ENCODE data around the gene CD80.

CD80 gene, protein sequence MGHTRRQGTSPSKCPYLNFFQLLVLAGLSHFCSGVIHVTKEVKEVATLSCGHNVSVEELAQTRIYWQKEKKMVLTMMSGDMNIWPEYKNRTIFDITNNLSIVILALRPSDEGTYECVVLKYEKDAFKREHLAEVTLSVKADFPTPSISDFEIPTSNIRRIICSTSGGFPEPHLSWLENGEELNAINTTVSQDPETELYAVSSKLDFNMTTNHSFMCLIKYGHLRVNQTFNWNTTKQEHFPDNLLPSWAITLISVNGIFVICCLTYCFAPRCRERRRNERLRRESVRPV

DNA sequence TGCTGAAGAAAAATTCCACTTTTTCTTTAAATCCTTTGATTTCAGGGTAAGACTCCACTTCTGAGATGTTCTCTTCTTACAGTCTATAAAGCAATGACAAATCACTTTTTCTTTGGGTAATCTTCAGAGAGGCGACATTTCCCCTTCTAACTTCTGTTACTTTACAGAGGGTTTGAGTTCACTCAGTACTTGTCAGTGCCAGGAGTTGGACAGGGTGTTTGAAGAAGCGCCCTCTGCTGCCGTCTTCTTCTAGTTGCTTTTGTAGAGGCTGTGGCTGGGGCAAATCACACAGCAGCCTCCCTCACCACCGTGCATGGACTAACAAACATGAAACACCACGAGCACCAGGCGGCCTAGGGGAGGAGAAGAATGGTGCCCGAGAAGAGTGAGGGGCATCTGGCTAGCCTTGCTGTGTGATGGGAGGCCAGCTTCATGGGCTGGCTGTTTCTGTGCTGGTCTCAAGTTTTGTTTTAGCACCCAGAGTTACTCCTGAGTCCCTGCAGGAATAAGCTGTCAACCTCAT is at the start of gene CD80:
Gene CD80, minus strand, starts transcription at position 174 of the 523 bp plus-strand sequence. CDS start 1,886 bp downstream, outside the sequence.
- H3K4me1 ChIP-seq (ENCODE audit: control insufficient read depth in 2 of 2, insufficient read depth in 2 of 2, low read length in 2 of 2): no peaks in the 10 kb centered on the region
- no peaks in the 10 kb centered on the region for H3K36me3 ChIP-seq (ENCODE audit: control insufficient read depth in 2 of 2, insufficient read depth in 2 of 2, low read length in 2 of 2)
- peak within 1 kb of the TSS in 1 of 2 donors; percentile 2 for H3K9ac ChIP-seq (ENCODE audit: low read depth in 1 of 2, low read length in 2 of 2)
- H3K27me3 ChIP-seq (ENCODE audit: control insufficient read depth in 2 of 2, insufficient read depth in 2 of 2, low read length in 2 of 2): no peaks in the 10 kb centered on the region
- no peak within 1 kb of the TSS for H3K27ac ChIP-seq (ENCODE audit: low read depth in 2 of 2, low read length in 2 of 2)
- peak within 1 kb of the TSS in 1 of 2 donors; percentile 44 for H3K4me3 ChIP-seq (ENCODE audit: low read length in 2 of 2)
- H3K9me3 ChIP-seq (ENCODE audit: control insufficient read depth in 2 of 2, low read length in 2 of 2): no peaks in the 10 kb centered on the region

DNA sequence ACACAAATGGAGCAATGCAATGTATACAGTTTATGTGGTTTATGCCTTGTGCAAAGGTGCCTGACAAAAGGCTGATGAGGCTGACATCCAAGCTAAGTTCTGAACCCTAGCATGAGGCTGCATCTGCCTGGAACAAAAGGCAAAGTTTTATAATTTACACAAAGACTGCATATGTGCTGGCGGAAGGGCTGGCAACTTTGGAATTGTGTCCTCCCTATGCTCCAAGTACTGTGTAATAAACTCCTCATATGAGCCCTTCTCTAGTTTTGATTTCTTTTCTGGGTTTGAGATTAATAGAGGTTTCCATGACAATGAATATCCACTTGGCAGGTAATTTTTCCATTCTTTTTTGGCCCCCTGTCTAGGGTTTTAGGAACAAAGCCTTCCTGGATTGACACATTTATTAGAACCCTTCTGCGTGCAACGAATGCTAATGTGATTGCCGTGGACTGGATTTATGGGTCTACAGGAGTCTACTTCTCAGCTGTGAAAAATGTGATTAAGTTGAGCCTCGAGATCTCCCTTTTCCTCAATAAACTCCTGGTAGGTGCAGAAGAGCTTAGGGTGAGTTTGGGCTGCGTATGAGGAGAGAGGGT is 49.1 kb upstream of the CD80 start:
- H3K27ac ChIP-seq (ENCODE audit: low read depth in 2 of 2, low read length in 2 of 2): no peak overlapping the region
- H3K9ac ChIP-seq (ENCODE audit: low read depth in 1 of 2, low read length in 2 of 2): no peak overlapping the region
- H3K9me3 ChIP-seq (ENCODE audit: control insufficient read depth in 2 of 2, low read length in 2 of 2): no peaks in the 10 kb centered on the region
- H3K27me3 ChIP-seq (ENCODE audit: control insufficient read depth in 2 of 2, insufficient read depth in 2 of 2, low read length in 2 of 2): no peaks in the 10 kb centered on the region
- H3K36me3 ChIP-seq (ENCODE audit: control insufficient read depth in 2 of 2, insufficient read depth in 2 of 2, low read length in 2 of 2): no peaks in the 10 kb centered on the region
- H3K4me3 ChIP-seq (ENCODE audit: low read length in 2 of 2): no peak overlapping the region
- H3K4me1 ChIP-seq (ENCODE audit: control insufficient read depth in 2 of 2, insufficient read depth in 2 of 2, low read length in 2 of 2): no peaks in the 10 kb centered on the region

DNA sequence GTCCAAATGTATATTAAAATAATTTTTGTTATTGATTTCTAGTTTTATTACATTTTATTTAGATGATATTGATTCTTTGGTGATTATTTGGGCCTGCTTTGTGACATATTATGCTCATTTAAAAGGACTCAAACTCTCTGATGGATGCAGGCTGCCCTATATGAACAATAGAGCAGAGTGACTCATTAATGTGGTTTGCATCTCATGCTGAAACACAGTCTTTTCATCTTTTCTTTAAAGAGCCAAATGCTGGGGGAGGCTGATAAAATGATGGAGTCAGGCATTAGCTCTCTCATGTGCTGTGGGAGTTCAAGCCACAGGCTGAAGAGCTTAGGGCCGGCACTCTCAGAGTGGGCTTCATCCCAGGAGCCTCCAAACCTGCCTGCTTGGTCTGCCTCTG is 45.5 kb upstream of the CD80 start:
- H3K9ac ChIP-seq (ENCODE audit: low read depth in 1 of 2, low read length in 2 of 2): no peak overlapping the region
- H3K27ac ChIP-seq (ENCODE audit: low read depth in 2 of 2, low read length in 2 of 2): no peak overlapping the region

DNA sequence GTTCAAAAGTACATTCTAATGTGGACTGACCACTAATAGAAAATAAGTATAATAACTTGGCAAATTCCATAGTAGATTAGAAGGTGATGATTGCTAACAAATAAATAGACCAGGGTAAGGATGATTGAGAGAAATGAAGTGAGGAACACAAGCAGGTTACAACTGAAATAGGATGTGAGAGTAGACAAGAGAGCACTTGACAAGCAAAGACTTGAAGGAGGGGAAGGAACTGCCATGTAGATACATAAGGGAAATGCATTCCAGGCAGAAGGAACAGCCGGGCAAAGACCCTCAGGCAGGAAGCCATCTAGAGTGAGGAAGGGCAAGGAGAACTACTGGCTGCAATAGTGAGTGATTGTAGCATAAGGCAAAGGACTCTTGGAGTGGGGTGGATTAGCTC is 43.3 kb upstream of the CD80 start:
- no peak overlapping the region for H3K4me3 ChIP-seq (ENCODE audit: low read length in 2 of 2)
- no peaks in the 10 kb centered on the region for H3K27me3 ChIP-seq (ENCODE audit: control insufficient read depth in 2 of 2, insufficient read depth in 2 of 2, low read length in 2 of 2)
- H3K9ac ChIP-seq (ENCODE audit: low read depth in 1 of 2, low read length in 2 of 2): no peak overlapping the region
- H3K4me1 ChIP-seq (ENCODE audit: control insufficient read depth in 2 of 2, insufficient read depth in 2 of 2, low read length in 2 of 2): peaks cover 0 to 3% of the 10 kb centered on the region in 2 donors
- no peaks in the 10 kb centered on the region for H3K9me3 ChIP-seq (ENCODE audit: control insufficient read depth in 2 of 2, low read length in 2 of 2)
- H3K27ac ChIP-seq (ENCODE audit: low read depth in 2 of 2, low read length in 2 of 2): no peak overlapping the region
- H3K36me3 ChIP-seq (ENCODE audit: control insufficient read depth in 2 of 2, insufficient read depth in 2 of 2, low read length in 2 of 2): no peaks in the 10 kb centered on the region

More for the DNA sequence above, 45.5 kb upstream of the CD80 start:
- H3K4me3 ChIP-seq (ENCODE audit: low read length in 2 of 2): no peak overlapping the region
- no peaks in the 10 kb centered on the region for H3K4me1 ChIP-seq (ENCODE audit: control insufficient read depth in 2 of 2, insufficient read depth in 2 of 2, low read length in 2 of 2)
- H3K27me3 ChIP-seq (ENCODE audit: control insufficient read depth in 2 of 2, insufficient read depth in 2 of 2, low read length in 2 of 2): no peaks in the 10 kb centered on the region
- no peaks in the 10 kb centered on the region for H3K36me3 ChIP-seq (ENCODE audit: control insufficient read depth in 2 of 2, insufficient read depth in 2 of 2, low read length in 2 of 2)
- H3K9me3 ChIP-seq (ENCODE audit: control insufficient read depth in 2 of 2, low read length in 2 of 2): no peaks in the 10 kb centered on the region

DNA sequence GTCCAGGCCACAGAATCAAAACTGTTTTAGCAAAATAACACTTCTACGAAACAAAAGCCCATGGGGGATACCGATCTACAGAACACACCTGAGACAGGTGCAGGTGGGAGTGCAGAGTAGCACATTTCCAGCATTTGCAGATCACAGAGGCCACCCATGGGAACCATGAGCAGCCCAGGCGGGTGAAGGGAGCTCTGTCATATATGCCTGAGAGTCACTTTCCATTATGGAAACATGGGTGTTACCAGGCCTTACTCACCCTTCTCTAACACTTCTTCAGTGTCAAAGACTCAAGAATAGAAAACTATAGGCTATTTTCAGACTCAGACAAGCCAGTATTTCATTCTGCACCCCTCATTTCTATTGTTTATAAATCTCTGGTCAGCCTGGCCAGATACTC is 41.7 kb upstream of the CD80 start:
- H3K4me1 ChIP-seq (ENCODE audit: control insufficient read depth in 2 of 2, insufficient read depth in 2 of 2, low read length in 2 of 2): peaks cover 0 to 3% of the 10 kb centered on the region in 2 donors
- no peak overlapping the region for H3K27ac ChIP-seq (ENCODE audit: low read depth in 2 of 2, low read length in 2 of 2)
- H3K4me3 ChIP-seq (ENCODE audit: low read length in 2 of 2): no peak overlapping the region
- no peaks in the 10 kb centered on the region for H3K27me3 ChIP-seq (ENCODE audit: control insufficient read depth in 2 of 2, insufficient read depth in 2 of 2, low read length in 2 of 2)
- H3K9ac ChIP-seq (ENCODE audit: low read depth in 1 of 2, low read length in 2 of 2): no peak overlapping the region
- no peaks in the 10 kb centered on the region for H3K9me3 ChIP-seq (ENCODE audit: control insufficient read depth in 2 of 2, low read length in 2 of 2)
- H3K36me3 ChIP-seq (ENCODE audit: control insufficient read depth in 2 of 2, insufficient read depth in 2 of 2, low read length in 2 of 2): no peaks in the 10 kb centered on the region

DNA sequence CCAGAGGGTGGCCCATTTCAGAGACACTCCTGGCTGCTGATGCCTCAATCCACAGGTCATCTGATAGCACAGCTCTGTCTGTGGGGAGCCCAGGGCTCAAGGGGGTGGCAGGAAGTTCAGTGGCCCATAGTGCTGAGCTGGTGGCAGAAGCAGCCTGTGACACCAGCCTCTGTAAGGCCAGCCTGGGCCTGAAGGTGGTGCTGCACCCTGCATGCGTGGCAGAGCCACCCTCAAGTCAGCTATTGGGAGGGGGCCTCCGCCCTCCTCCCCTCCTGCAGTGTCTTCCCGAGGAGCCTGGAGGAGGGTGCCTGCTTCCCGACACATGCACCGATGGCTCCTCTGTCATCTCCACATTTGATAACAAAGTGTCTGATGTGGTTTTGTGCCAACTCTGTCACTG is 41.3 kb upstream of the CD80 start:
- Histone ChIP-seq H3K9ac (ENCODE audit: low read depth in 1 of 2, low read length in 2 of 2) (no peak overlapping the region), H3K27ac (ENCODE audit: low read depth in 2 of 2, low read length in 2 of 2) (no peak overlapping the region), H3K4me1 (ENCODE audit: control insufficient read depth in 2 of 2, insufficient read depth in 2 of 2, low read length in 2 of 2) (peaks cover 0 to 3% of the 10 kb centered on the region in 2 donors), H3K36me3 (ENCODE audit: control insufficient read depth in 2 of 2, insufficient read depth in 2 of 2, low read length in 2 of 2) (no peaks in the 10 kb centered on the region), H3K9me3 (ENCODE audit: control insufficient read depth in 2 of 2, low read length in 2 of 2) (no peaks in the 10 kb centered on the region), H3K4me3 (ENCODE audit: low read length in 2 of 2) (no peak overlapping the region), H3K27me3 (ENCODE audit: control insufficient read depth in 2 of 2, insufficient read depth in 2 of 2, low read length in 2 of 2) (no peaks in the 10 kb centered on the region)

DNA sequence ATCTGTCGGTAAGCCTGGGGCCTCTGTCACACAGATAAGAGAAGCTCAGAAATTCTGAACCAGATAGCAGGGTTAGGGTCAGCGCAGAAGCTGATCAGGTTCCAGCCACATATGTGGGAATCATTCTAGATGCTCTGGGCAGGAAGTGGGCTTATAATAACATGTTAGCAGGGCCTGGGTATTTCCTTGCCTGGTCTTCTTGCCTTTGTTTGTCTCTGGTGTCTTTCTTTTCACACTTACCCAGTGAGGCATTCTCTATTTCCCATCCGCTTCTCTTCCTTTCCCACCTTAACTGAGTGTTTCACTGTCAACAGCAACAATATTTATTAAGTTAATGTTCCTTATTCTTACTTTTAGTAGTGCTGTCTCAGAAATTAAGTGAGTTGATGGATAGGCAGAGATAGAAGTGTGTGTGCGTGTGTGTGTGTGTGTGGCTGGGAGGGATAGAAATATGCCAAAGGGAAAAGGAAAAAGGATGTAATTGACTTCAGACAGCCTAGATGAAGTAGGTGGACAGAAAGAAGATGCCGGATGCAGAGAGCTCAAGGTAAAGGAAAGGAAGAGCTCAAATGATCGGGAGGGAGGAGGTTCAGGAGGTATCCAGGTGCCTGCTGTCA is 40.3 kb upstream of the CD80 start:
- Histone ChIP-seq H3K36me3 (ENCODE audit: control insufficient read depth in 2 of 2, insufficient read depth in 2 of 2, low read length in 2 of 2) (no peaks in the 10 kb centered on the region), H3K9me3 (ENCODE audit: control insufficient read depth in 2 of 2, low read length in 2 of 2) (no peaks in the 10 kb centered on the region), H3K27me3 (ENCODE audit: control insufficient read depth in 2 of 2, insufficient read depth in 2 of 2, low read length in 2 of 2) (no peaks in the 10 kb centered on the region), H3K4me1 (ENCODE audit: control insufficient read depth in 2 of 2, insufficient read depth in 2 of 2, low read length in 2 of 2) (peaks cover 0 to 3% of the 10 kb centered on the region in 2 donors), H3K27ac (ENCODE audit: low read depth in 2 of 2, low read length in 2 of 2) (no peak overlapping the region), H3K9ac (ENCODE audit: low read depth in 1 of 2, low read length in 2 of 2) (no peak overlapping the region), H3K4me3 (ENCODE audit: low read length in 2 of 2) (no peak overlapping the region)

DNA sequence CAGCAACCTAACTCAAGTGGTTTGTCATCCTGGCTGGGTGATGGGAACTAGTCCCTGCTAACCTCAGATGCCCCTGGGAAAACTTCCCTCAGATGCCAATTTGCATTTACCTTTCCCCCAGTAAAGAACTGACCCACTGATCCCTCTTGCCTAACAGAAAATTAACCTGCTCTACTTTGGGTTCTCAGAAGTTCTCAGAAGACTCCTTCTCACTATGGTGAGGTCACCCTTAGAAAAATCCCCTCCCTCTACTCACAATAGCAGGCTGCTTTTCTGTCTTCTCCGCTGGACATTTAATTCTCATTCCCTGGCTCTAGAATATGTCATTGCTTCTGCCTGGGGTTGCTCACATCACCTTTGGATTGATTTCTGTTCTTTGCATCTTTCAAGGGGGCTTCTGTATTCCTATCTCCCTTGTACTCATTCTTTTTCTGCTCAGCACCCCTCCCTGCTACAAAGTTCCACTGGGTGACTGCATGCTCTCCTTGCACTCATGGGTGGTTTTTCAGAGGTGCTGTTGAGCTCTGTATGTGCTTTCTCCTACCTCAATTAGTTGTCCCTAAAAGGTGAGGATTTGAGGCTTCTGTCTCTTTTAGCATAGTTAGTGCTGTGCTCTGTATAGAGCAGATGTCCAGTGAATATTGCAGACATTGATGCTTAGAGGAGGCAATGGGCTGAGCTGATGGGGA is 39.1 kb upstream of the CD80 start:
- Histone ChIP-seq H3K27me3 (ENCODE audit: control insufficient read depth in 2 of 2, insufficient read depth in 2 of 2, low read length in 2 of 2) (no peaks in the 10 kb centered on the region), H3K4me1 (ENCODE audit: control insufficient read depth in 2 of 2, insufficient read depth in 2 of 2, low read length in 2 of 2) (peaks cover 0 to 3% of the 10 kb centered on the region in 2 donors), H3K4me3 (ENCODE audit: low read length in 2 of 2) (no peak overlapping the region), H3K9ac (ENCODE audit: low read depth in 1 of 2, low read length in 2 of 2) (no peak overlapping the region), H3K9me3 (ENCODE audit: control insufficient read depth in 2 of 2, low read length in 2 of 2) (no peaks in the 10 kb centered on the region), H3K36me3 (ENCODE audit: control insufficient read depth in 2 of 2, insufficient read depth in 2 of 2, low read length in 2 of 2) (no peaks in the 10 kb centered on the region), H3K27ac (ENCODE audit: low read depth in 2 of 2, low read length in 2 of 2) (no peak overlapping the region)

DNA sequence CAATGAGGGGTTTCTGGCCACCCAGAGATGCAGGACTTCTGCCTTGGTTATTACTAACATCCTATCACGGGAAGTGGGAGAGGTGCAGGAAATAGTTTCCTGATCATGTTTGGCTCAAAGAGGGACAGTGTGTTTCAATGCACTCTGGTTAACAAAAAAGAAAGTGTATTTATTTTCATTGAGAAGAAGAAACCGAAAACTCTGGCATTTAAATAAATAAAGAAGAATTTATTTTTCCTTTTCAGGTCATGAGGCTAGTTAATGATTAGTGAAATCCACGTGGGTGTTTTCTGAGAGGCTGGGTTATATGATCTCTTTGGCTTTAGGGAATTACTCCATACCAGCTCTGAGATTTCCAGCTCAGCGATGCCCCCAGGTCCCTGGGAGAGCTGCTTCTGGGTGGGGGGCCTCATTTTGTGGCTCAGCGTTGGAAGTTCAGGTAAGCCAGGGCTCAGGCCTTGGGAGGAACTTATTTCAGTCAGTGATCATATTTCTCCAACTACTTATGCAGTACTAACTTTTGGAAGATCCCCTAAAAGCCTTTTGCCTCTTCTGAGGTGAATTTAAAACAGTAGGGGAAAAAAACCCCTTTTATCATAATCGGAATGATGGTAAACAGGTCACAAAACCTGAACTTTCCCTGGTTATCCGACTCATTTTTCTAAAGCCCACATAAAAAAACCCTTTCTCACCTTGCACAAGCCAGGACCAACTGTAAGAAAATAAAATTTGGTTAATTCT is 38.3 kb upstream of the CD80 start, which contains the start of gene PLA1A:
Gene PLA1A, plus strand, starts transcription at position 338 of the 741 bp plus-strand sequence. Its CDS starts 29 bp downstream, at position 367.
- H3K27ac ChIP-seq (ENCODE audit: low read depth in 2 of 2, low read length in 2 of 2): no peak within 1 kb of the TSS
- H3K36me3 ChIP-seq (ENCODE audit: control insufficient read depth in 2 of 2, insufficient read depth in 2 of 2, low read length in 2 of 2): no peaks in the 10 kb centered on the region
- peaks cover 0 to 3% of the 10 kb centered on the region in 2 donors for H3K4me1 ChIP-seq (ENCODE audit: control insufficient read depth in 2 of 2, insufficient read depth in 2 of 2, low read length in 2 of 2)
- H3K9ac ChIP-seq (ENCODE audit: low read depth in 1 of 2, low read length in 2 of 2): no peak within 1 kb of the TSS
- no peak within 1 kb of the TSS for H3K4me3 ChIP-seq (ENCODE audit: low read length in 2 of 2)
- no peaks in the 10 kb centered on the region for H3K27me3 ChIP-seq (ENCODE audit: control insufficient read depth in 2 of 2, insufficient read depth in 2 of 2, low read length in 2 of 2)
- no peaks in the 10 kb centered on the region for H3K9me3 ChIP-seq (ENCODE audit: control insufficient read depth in 2 of 2, low read length in 2 of 2)

Measured in mucosa of rectum (tissue), 2 donors.